Islet precursor cell (in vitro differentiated cells): Measurements from ENCODE around the gene SDK2.

Source experiments
- DNase-seq: peaks from one replicate; pipeline ENCODE4 v3.0.0-alpha.2; 2018

Gene SDK2

DNA sequence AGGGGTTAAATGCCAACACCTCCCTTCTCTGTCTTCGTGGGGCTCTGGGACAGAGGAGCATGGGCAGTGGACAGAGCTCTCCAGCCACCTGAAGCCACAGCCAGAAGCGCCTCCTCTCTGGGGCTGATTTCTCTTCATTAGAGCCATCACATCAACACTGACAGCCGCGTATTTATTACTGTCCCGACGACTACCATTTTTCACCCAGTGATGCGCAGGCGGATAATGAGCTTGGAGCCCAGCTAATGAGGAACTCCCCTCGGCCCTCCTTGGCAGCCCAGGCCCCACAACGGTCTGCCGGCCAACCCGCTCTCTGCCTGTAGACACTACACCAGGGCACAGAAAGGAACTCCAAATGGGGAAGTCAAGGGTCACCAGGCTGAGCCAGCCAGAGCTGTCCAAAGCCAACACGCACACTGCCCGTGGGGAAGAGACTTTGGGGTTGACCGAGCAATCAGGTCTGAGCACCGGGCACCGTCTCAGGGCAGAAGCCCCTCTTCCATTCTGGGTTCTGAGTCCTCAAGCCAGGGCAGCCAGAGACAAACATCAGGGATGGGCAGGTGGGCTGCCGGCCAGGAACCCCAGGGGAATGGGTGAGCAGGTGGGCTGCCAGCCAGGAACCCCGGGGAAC lies 13.2 kb downstream of the SDK2 start:
- no peak for DNase-seq

DNA sequence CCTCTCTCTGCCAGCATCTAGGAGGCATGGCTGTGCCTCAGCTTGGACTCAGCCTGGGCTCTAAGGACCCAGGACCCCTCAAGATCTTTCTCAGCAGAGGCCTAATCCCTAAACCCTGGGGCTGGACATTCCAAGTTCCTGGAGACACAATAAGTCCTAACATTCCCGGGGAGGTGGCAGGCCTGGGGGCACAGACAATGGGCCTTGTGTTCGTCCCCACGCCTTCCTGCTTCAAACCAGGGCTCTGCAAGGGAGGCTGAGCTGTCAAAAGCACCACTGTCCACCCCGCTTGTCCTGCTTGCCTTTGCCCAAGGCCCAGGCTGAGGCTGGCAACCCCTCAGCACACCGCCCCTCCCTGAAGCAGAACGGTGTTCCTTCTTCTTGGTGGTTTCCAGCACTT lies 13.7 kb downstream of the SDK2 start:
- peak; percentile 96 for DNase-seq

DNA sequence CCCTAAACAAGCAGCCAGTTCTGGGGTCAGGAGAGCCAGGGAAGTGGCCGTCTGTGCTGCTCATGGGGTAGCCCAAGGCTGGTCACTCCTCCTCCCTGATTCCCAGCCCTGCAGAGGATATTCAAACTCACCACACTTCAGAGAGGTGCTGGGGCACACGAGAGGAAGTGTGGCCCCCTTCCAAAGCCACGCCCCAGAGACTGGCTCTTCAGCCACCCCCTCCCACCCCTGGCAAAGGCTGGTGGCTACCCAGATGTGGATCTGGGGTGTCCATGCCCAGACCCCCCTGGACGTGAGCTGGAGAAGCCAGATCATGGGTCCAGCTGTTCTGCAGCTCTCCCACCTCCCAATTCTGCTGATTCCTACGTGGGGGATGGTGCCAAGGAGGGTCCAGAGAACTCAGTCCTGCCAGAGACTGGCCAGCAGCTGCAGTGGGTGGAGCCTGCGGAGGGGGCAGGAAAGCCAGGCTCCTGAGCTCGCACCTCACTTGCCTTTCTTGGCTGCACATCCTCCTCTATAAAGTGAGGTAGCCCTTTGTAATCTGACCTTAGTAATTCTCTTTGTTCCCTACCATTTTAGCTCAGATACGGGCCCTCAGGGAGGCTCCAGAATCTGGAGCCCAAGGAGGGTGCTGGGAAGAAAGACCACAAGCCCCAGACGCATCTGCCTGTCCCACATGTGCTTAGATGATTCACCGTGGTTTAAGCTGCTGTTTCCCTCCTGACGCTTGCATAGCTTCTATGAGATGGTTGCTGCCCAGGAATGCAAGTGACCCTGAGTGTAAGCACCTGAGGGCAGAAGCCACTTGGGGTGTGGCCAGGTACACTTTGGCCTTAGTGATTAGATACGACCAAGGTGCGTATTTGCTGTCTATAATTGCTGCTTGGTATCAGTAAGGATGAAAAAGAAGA lies 15.3 kb downstream of the SDK2 start:
- peak; percentile 95 for DNase-seq

DNA sequence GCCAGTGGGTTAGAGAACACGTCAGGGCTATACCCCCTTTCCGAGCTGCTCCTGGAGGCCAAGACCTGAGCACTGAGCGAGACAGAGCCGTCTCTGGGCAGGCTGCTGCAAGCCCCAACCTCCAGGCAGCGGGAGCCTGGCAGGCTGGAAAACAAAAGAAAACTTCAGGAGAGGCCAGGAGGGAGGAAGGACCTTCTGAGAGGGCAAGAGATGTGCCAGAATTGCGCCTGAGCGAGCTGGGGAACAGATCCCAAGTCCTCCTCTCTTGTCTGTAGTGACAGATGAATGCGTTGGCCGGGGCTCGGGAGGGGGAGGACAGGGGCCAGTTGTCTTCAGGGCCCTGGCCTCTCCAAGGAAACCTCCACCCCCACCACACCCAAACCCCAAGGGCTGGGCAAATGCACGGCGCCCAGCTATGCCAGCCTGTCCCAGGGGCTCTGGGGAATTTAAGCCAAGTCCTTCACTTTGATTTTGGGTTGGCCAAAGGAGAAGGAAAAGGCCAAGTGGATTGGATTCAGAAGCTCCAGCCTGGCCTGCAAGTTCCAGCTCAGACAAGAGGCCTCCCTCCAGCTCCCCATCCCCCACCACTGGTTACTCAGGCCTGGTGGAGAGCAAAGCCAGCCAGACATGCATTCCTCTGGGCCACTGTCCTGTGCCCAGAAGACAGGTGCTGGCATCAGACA lies 18.1 kb downstream of the SDK2 start:
- DNase-seq = peak; percentile 97

DNA sequence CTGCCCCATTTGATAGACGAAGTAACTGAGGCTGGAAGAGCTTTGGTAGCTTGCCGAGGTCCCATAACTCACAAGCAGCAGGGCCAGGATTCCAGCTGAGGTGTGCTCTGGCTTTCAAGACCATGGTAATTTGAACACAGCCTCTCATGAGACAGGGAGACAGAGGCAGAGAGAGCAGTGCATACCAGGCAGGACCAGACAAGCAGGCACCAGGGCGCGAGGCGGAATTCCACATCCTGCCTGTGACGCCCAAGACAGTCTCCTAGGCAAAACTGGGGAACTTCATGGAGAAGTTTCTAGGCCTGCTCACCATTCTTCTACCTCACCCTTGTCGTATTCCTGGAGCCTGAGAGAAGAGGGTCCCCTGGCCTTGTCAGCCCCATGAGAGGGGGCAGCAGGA lies 19.2 kb downstream of the SDK2 start:
- DNase-seq = peak; percentile 90

DNA sequence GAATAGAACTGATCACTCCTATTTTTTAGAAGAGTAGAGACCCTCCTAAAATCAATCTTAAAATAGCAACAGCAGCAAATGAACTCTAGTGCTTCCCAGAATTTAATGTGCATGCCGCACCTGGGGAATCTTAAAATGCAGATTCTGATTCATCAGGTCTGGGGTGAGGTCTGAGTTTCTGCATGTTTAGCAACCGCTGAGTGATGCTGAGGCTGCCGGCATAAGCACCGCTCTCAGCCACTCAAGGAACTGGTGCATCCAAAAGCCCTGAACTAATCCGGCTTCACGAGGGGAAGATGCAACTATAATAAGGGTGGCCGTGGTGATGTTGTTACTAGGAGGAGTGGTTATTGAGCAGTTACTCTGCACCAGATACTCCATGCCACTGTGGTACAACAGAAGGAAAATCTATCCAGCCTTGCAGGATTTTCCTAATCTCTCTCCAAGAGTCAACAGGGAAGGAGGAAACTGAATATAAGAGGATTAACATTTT lies 19.7 kb downstream of the SDK2 start:
- no peak for DNase-seq

DNA sequence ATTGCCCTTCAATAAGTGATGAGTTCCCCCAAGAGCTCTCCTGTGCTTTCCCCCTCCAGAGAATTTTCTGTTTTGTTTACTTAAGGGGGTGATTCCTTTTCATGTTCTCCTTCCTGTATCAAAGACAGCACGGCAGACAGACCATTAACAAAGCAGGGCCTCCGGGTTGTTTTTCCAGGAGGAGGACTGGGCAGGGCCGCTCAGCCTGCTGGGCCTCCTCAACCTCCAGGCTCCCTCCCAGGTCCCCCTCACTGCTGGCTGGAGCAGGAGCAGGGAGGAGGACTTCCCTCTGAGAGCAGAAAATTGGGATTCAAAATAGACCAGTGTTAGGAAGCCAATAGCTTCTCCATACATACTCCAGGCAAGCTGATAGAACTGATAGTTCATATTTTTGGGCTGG lies 20.4 kb downstream of the SDK2 start:
- no peak for DNase-seq

DNA sequence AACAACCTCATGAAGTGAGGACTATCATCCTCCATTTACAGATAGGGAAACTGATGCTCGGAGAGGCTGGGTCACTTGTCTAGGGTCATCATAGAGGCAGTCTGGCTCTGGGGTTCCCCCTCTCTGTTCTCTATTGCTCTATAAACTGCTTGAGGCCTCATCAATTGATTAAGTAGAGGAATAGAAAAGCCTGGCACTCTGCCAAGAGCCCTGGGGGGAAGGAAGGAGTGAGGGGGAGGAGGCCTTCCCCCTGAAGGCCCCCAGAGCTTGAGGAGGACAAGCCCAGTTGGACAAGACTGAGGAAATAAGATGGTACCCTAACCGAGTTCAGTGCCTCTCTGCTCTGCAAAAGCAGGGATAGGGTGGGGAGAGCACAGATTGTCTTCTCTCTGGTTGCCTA lies 21.0 kb downstream of the SDK2 start:
- DNase-seq = no peak

DNA sequence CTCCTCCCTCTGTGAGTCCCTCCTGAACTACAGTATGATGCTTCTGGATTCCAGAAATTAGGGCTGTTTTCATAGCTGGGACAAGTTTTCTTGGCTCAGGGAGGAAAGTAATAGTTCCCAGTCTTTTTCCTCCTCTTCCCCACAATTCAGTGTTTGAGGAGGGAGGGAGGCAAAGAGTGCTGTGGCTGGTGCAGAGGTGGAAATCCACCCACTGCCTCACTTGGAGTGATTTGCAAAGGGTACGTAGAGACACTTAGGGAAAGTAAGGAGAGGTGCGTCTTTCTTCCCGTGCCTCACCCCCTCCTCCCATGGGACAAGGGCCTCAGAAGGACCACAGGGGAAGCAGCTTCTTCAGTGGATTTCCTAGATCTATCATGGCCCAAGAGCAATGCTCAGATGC lies 21.9 kb downstream of the SDK2 start:
- DNase-seq = no peak

DNA sequence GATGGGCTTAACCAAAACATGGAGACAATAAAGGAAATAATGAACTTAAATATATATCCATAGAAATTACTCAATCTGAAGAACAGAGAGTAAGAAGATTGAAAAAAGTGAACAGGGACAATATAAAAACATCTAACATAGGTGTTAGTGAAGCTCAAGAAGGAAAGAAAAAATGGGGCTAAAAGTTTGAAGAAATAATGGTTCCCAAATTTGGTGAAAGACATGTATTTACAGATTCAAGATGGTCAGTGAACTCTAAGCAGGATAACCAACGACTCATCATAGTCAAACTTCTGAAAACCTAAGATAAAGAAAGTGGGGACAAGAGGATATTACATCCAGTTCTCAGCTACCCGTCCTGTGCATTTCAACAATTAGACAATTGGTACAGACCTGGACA lies 22.6 kb downstream of the SDK2 start:
- no peak for DNase-seq

DNA sequence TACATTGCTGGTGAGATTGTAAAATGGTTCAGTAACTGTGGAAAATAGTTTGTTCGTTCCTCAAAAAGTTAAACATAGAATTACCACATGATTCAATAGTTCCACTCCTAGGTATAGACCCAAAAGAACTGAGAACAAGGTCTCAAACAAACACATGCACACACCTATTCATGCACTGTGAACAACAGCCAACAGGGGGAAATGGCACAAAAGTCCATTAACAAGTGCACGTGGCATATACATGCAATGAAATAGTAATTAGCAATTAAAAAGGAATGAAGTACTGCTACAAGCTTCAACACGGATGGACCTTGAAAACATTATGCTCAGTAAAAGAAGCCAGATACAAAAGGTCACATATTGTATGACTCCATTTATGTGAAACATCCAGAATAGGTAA lies 23.8 kb downstream of the SDK2 start:
- no peak for DNase-seq

DNA sequence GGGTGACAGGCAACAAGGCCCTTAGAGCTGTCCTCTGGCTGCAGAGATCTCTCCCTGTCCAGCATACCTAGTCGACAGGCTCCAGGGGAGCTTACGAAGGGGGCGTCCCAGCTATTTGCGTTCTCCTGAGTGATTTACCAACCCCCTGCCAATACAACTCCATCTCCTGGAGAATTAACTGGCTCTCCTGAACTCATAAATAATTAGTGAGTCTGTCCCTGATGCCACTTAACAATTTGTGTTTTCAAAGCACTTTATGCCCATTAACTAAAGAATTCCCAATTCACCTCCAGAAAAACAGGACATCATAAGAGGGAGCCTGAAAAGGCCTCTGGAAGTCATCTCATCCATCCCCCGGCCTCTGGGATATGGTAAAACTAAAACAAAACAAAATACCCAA lies 26.7 kb downstream of the SDK2 start:
- no peak for DNase-seq

DNA sequence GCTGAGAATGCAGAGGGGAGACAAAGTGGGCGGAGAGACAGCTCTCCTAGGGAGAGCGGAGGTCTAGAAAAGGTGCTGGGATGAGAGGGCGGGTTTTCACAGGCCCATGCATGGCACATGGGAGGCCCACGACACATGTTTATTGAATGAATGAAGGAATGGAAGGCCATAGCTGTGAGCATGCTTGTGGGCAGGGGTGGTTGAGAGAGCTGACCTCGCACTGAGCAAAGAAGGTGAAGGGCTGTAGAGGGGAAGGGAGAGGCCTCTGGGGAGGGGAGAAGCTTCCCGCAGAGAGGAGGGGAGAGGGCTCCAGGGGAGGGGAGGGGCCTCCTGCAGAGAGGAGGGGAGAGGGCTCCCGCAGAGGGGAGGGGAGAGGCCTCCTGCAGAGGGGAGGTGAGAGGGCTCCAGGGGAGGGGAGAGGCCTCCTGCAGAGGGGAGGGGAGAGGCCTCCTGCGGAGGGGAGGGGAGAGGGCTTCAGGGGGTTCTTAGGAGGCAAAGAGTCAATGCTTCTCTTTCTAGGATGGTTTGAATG lies 27.3 kb downstream of the SDK2 start:
- DNase-seq = peak; percentile 64

DNA sequence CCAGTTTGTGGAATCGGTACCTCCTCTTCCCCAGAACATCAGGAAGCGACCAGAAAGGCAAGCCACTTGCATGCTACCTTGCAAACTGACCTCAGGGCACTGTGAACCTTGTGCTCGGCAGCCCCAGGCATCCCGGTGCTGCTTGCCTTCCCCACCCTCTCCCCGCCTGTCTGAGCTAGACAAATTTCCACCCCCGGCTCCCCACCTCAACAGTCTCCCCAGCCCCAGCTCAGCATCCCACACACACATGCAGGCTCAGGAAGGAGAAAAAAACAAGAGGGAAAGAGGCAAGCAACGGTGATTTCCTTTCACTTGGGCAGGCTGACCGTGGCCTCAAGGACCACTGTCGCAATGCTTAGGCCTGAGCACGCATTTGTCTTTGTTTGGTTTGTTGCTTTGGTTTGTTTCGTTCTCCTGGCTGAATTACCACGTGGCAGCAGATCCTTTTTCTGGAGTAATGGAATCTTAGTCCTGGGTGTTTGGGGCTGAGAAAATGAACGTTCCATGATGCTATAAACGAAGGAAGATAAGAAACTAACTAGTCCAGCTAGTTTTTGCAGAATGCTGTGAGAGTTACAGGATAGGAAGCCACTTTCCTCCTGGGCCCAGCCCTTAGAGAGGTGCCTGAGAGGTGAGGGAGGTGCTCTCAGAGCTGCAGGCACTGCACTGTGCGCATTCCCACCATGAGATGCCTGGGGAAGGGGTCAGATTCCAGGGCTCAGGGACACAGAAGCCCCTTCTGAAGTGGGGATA lies 27.9 kb downstream of the SDK2 start:
- DNase-seq = peak; percentile 74

DNA sequence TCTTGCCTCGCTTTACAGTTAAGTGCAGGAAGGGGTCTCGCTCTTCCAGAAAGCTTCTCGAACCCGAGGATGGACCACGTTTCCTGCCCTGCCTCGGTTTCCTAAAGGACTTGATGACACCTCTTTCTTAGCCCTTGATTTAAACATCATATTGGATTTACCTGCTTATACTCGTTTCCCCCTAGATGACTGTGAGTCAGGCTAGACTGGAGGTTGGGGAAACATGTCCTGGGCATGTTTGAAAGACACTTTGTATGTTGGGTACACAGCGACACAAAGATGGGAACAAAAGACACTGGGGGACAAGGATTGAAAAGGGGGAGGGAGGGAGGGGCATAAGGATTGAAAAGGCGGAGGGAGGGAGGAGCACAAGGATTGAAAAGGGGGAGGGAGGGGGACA lies 30.0 kb downstream of the SDK2 start:
- no peak for DNase-seq

DNA sequence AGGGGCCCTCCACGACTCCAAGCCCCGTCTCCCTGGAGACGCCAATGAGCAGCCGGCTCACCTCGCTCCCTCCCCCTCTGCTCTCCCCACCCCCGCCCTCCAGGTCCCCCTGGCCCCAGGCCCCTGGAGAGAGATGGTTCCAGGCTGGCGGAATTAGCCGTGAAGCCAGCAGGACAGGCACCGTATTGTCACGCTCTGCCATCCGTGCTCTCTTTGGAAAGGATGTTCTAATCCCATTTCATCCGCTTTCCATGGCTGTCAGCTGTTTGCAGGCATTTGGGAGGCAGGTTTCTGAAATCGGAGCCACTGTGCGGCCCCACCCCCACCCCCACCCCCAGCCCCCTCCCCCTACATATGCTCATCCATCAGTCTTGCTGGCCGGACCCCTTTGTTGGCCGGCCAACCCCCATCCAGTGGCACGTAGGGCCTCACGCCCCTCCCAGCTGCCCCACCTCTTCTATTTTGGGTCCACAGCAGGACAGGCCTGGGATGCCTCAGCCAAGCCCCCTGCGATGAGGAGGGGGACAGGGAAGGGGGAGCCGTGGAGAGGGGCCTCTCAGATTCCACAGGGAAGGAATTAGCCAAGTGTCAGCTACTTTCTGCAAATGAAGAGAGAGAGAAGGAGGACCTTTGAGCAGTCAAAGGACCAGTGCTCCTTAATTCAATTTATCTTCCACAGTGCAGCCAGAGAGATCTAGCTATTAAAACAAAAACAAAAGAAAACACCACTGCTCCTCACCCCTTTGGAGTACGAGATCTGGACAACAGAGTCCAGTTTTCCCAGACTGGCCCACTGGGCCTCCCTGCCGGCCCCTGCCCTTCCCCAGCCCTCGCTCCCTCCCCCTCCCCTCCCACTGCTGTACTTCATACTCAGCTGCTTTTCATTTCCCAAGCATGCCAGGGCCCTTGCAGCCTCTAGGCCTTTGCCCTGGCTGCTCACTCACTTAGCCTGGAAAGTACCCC lies 30.7 kb downstream of the SDK2 start:
- DNase-seq = peak; percentile 88

DNA sequence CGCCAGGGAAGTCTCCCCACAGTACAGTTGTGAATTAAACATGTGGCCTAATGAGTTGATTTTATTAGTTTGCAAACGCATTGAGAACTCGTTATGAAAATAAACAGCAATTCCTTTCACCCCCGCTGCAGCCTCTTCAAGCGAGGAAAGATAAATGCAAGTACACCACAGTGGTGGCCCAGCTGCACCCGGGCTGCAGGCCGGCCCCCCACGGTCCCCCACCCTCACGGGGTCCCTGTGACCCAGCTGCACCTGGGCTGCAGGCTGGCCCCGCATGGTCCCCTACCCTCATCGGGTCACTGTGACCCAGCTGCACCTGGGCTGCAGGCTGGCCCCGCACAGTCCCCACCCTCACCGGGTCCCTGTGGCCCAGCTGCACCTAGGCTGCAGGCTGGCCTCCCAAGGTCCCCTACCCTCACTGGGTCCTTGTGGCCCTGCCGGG lies 32.2 kb downstream of the SDK2 start:
- no peak for DNase-seq

DNA sequence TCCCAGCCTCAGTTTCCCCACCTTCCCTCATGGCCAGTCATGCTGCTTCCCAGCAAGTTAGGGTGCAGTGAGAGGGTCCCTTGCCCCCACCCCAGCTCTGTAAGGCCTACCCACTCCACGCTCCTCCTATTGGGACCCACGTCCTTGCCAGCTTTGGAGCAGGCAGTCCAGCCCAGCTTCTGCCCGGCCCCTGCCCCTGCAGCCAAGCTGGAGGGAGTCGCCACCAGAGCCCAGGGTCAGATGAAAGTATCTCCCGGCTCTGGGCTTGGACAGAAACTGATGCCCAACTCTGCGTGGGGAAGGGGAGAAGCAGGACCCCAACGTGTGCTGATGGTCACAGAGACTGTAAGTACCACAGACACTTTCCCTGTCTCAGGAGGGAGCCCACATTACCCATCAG lies 32.6 kb downstream of the SDK2 start:
- DNase-seq = no peak

DNA sequence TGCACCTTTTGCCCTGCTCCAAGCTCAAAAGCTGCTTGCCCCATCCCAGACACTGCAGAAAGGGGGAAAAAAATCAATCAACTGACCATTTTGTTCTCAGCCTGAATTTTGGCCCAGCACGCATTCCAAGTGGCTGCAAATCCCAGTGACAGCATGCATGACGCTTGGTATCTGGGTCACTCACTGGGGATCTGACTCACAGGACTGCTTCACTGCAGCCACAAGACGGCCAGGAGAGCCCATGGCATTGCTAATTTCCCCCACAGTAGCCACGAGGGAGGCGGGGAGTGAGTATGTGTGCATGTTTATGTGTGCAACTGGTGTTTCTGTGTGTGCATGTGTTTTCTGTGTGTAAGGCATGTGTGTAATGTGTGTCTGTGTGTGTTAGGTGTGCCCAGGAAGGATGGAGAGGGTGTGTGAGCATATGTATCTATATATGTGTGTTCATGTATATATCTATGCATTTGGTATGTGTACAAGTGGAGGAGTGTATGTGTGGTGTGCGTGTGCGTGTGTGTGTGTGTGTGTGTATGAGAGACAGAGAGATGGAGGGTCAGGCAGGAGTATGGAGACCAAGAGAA lies 33.8 kb downstream of the SDK2 start:
- no peak for DNase-seq

DNA sequence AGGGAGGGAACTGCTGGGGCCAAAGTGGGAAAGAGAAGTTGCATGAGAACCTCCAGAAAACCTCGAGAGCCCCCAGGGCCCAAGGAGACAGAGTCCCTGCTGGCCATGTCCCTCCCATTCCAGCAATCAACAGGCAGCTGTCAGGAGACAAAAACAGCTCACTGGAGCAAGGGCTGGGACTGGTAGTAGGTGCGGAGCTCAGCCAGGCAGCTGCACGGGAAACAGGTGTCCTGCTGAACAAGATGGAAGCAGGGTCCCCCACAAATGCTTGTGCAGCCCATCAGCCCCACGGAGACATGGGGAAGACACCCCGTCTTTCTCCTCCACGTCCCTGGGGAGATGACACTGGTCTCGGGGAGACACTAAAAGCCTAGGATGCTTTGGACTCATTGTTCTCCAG lies 34.5 kb downstream of the SDK2 start:
- no peak for DNase-seq

DNA sequence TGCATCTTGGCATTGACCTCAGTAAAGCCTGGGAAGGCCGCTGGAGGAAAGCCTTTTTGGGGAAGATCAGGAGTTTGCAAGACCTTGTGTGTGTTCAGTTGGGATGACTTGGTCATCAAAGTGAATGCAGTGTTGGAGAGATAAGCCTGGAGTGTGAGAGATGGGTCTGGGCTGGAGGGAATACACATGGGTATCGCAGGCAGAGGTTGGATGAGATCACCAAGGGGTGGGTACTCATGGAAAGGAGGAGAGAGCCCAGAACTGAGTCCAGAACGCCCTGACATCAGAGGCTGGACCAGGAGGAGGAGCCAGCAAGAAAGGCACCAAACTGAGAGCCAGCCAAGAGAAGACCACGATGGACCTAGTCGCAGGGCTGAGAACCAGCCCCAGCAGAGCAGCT lies 35.2 kb downstream of the SDK2 start:
- DNase-seq = no peak
